ENCODE results near the gene TOX2. TPM values are rescaled to one million over a fixed set of nuclear protein-coding genes. Genes with fewer than 3 reads are reported as not detected.

Gene TOX2
- total and polyA plus RNA-seq, 2 of the 4 experiments (the other 2 are of a cell fraction) = 1.3 to 17.5 TPM

GRCh38 chr20:43977962-43978361 is 63.3 kb downstream of the TOX2 start:
- no peaks in the 10 kb centered on the region for H3K27me3 ChIP-seq (ENCODE audit: control insufficient read depth, insufficient read depth, low read length)
- no peak overlapping the region; the same call in 2 of the 3 replicates for H2BK15ac ChIP-seq (ENCODE audit: low read depth, low read length)
- no CpG with 5 or more reads among the region's 3 CpGs for WGBS, 2 experiments (ENCODE audit: extremely low coverage in 2 of 2, insufficient read length in 1 of 2)
- no peak overlapping the region for H2AFZ ChIP-seq (replicated peaks; ENCODE audit: low read length, poor library complexity)
- no peaks in the 10 kb centered on the region for H3K9me3 ChIP-seq (ENCODE audit: control insufficient read depth, insufficient read depth, low read length)
- peaks cover 33 to 74% of the 10 kb centered on the region in 2 experiments for H3K79me1 ChIP-seq (ENCODE audit: low read depth in 1 of 2, low read length in 2 of 2)
- ATAC-seq (ENCODE audit: low read depth) (no peak), DNase-seq (no peak)
- H2AK9ac ChIP-seq (replicated peaks; ENCODE audit: low read depth, low read length, poor library complexity) = no peak overlapping the region
- H4K20me1 ChIP-seq (ENCODE audit: insufficient read depth, low read length) = 0 out of 2 replicates have a peak, but pooled peaks cover under 1% of the 10 kb centered on the region
- H3K36me3 ChIP-seq (ENCODE audit: control insufficient read depth, insufficient read depth, low read length) = peaks cover 2% of the 10 kb centered on the region; the same call in 1 of the 2 replicates
- H3K4ac ChIP-seq (ENCODE audit: low read depth, low read length) = peak overlapping the region; percentile 4; the same call in 1 of the 2 replicates
- H3K4me1 ChIP-seq (ENCODE audit: control insufficient read depth, insufficient read depth, low read length) = peaks cover 8% of the 10 kb centered on the region
- dilution Hi-C loops (cut with HindIII; ENCODE audit: low sequenced_read_pairs, unreplicated experiment) = no loop called here
- 0 out of 2 replicates have a peak overlapping the region, but pooled peaks have one; percentile 9 for H3K14ac ChIP-seq (replicated peaks; ENCODE audit: low read depth, low read length)
- H3K23ac ChIP-seq (ENCODE audit: low read depth, low read length) = no peak overlapping the region
- H3K9me1 ChIP-seq (ENCODE audit: insufficient read depth, low read length) = peaks cover 27% of the 10 kb centered on the region
- BruUV-seq (replicated peaks) = no TSS peak
- intact Hi-C loops (cut with micrococcal nuclease) = no loop called here
- H2BK20ac ChIP-seq (ENCODE audit: low read depth, low read length) = no peak overlapping the region
- no peak overlapping the region for H4K5ac ChIP-seq (ENCODE audit: low read depth, low read length)
- POLR2A ChIA-PET (ENCODE audit: unreplicated experiment) = interaction anchor here (1.0 kb wide), 1 partner anchor 23 kb away, joined by 3 read pairs; no protein-coding TSS in a partner anchor
- H4K91ac ChIP-seq (ENCODE audit: insufficient read depth, low read depth, low read length) = no peak overlapping the region
- CTCF ChIA-PET = no interaction called here
- H3K9ac ChIP-seq (ENCODE audit: low read depth, low read length) = no peak overlapping the region
- in situ Hi-C loops (cut with MboI; ENCODE audit: low sequenced_read_pairs) = no loop called here
- H3K18ac ChIP-seq (ENCODE audit: low read depth, low read length) = no peak overlapping the region
- H3K4me2 ChIP-seq (ENCODE audit: low read depth, low read length) = no peak overlapping the region
- H3K56ac ChIP-seq (ENCODE audit: extremely low read depth, insufficient read depth, low read length) = no peak overlapping the region
- H2AK5ac ChIP-seq (ENCODE audit: low read depth, low read length) = peak overlapping the region; percentile 56
- H3K4me3 ChIP-seq (ENCODE audit: insufficient read depth, low read depth, low read length) = no peak overlapping the region
- no peak overlapping the region for H3K27ac ChIP-seq (ENCODE audit: insufficient read depth, low read length)
- H2BK5ac ChIP-seq (ENCODE audit: low read depth, low read length, poor library complexity, severe bottlenecking) = no peak overlapping the region
- H2BK120ac ChIP-seq (ENCODE audit: low read depth, low read length) = no peak overlapping the region
- TF ChIP-seq RFX5 (IDR thresholded peaks at IDR 0.05; ENCODE audit: low read depth, low read length) (no peak), POLR2A (IDR thresholded peaks at IDR 0.05; ENCODE audit: low read depth, low read length) (no peak), CHD1 (IDR thresholded peaks at IDR 0.05; ENCODE audit: low read depth, low read length) (no peak), RCOR1 (IDR thresholded peaks at IDR 0.05; ENCODE audit: insufficient replicate concordance, low read length) (no peak), BHLHE40 (IDR thresholded peaks at IDR 0.05; ENCODE audit: low read depth, low read length) (no peak), MXI1 (IDR thresholded peaks at IDR 0.05; ENCODE audit: borderline replicate concordance, low read depth, low read length) (no peak), NFE2L2 (IDR thresholded peaks at IDR 0.05; ENCODE audit: low read depth, low read length) (no peak), USF2 (IDR thresholded peaks at IDR 0.05; ENCODE audit: low read depth, low read length) (no peak), MAFK (IDR thresholded peaks at IDR 0.05; ENCODE audit: low read depth, low read length) (no peak), SMC3 (IDR thresholded peaks at IDR 0.05; ENCODE audit: low read depth, low read length) (no peak), ELK1 (IDR thresholded peaks at IDR 0.05; ENCODE audit: borderline replicate concordance, low read depth, low read length) (no peak), CTCF (conservative IDR thresholded peaks at IDR 0.05; ENCODE audit: low read depth, low read length) (no peak)
- H4K8ac ChIP-seq (ENCODE audit: low read depth in 2 of 2, low read length in 2 of 2) = no peak overlapping the region

Measured in IMR-90 (cell line).